Right forelimb (tissue), 1 donor: ENCODE measurements around the gene EFHC1.
"Not testable (repeated sequence)": the region's sequence is repeated elsewhere in the genome, so short reads cannot be mapped to it uniquely, and the experiment has no call there.

Experiments used
- DNase-seq: peaks from one replicate; pipeline ENCODE4 v3.0.0-alpha.2; 2018

EFHC1 gene

DNA sequence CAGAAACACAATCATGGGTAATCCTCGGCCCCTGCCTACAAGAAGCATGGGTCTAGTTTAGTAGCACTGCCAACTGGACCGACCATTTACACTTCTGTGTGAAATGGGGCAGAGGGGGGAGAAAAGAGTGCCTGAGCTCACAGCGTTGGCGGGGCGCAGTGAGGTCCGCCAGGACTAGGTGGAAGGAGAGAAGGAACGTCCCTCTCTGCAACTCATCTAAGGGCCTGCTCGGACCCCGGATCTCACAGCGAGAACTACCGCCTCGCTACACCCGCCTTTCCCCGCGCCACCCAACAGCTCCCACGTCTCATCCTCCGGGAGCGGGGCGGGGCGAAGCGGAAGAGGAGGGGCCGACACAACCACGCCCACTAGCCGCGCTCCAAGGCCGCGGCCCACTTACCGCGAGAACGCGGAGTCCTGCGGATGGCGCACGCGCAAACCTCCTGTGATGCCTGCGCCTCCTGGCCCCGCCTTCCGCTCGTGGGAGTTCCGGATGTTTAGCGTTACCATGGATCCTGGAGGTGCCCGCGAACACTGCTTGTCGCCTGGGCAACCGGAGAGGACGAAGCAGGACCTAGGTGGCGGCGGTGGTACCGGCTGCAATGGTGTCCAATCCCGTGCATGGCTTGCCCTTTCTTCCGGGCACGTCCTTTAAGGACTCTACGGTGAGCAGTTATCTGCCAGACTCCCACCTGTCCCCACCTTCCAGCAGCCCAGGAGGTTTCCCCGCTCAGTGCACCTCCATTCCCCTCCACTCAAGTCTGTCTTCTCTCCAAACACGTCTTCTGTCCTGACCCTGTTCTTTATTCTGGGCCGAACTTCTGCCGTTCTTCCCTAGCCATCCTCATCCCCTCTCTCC lies at the start of gene EFHC1:
EFHC1 (plus strand) TSS at position 534 of the 859 bp plus-strand sequence; CDS start at position 603, 69 bp downstream.
- peak; percentile 100 for DNase-seq

DNA sequence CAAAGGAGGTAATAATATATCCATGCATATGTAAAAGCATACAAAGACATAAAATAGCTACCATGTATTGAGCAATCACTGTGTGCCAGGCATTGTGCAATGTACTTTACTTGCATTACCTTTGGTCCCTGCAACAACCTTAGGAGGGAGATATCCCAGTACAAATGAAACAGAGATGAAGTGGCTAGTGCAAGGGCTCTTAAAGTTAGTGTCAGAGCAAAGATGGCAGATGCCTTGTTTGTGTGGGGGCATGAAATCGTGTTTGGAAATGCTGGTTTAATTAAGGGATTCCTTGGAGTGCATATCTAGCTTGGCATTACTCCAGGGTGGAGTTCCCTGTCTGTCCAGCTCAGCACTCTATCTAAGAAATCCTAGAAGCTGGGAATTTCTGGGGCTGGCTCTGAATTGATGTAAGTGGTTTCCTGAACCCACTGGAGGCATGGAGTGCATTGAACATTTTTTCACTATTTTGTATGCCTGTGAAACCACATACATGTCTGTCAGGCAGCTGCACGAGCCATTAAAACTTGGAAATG lies 48.4 kb upstream of the EFHC1 start:
- no peak for DNase-seq

GRCh38 chr6:52373151-52373690 lies 46.9 kb upstream of the EFHC1 start:
- no peak for DNase-seq

- no peak for DNase-seq
Measured at GRCh38 chr6:52374247-52374646, 45.9 kb upstream of the EFHC1 start.

DNA sequence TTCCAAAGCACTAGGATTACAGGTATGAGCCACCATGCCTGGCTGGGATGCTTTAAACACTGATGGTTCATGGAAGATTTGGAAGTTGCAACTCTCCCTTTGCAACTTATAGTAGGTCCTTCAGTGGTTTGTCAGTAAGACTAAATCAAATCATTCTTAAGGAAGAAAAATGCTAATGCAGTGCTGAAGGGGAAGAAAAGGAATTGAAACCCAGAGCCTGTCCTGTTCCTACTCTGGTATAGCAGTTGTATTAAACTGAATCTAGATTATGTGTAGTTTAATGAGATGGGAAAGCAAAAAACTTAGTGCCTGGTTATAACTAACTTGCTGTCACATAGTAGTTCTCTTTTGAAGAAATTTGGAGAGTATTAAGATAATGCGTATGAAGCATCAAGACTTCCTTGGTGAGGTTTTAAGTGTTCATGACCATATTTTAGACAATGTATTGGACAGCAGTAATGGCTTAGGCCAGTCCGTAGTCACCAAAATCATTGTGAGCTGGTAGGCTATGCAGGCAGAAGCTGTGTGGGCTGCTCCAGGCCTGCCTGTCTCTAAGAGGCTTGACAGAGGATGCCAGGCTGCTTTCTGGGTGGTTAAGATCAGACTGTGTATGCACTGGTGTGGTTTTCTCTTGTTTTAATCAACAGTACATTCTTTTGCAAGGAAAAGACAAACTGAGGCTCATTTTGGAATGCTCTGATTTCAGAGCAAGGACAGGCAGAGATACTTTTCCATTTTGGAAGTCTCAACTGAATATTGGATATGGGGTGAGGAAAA lies 44.2 kb upstream of the EFHC1 start:
- no peak for DNase-seq

DNA sequence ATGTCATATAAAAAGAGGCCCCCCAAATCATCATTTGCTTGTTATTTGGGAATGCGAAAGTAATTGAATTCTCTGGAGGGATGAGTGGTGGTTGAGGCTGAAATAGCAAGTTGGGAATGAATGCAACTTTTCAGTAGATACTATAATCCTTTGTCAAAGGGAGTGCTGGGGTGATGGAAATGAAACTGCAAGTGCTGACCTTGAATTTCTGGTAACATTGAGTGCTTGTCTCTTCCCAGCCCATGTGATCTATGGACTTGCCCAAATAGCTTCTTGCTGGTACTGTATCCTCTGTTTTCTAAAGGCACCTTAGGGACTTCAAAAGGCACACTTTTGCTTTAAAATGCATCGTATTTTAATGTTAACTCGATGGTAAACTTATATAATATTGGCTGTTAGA lies 43.4 kb upstream of the EFHC1 start:
- DNase-seq = no peak

DNA sequence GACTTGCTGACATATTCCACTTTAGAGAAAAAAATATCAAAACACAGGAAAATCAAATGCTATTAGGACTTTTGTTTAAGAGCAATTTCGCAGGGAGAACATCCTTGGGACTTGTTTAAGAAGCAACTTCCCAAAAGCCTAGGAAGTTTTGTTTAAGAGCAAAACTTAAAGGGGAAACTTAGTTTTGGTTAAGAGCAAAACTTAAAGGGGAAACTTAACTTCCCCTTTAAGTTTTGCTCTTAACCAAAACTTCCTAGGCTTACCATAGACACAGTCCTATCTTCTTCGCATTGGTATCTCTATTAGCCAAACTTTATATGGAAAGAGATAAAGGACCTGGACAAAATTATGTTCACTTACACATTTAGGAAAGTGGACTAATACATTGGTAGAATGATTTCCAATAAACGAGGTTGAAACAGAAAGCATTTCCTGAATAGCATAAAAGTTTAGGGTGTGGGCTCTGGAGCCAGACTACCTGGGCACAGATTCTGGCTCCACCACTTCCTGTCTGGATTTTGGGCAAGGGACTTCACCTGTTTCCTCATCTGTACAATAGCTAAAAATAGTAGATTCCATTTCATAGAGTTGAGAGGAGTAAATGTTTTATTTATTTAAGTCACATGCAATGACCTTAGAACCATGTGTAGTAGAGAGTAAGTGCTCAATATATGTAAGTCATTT lies 42.5 kb upstream of the EFHC1 start:
- no peak for DNase-seq

DNA sequence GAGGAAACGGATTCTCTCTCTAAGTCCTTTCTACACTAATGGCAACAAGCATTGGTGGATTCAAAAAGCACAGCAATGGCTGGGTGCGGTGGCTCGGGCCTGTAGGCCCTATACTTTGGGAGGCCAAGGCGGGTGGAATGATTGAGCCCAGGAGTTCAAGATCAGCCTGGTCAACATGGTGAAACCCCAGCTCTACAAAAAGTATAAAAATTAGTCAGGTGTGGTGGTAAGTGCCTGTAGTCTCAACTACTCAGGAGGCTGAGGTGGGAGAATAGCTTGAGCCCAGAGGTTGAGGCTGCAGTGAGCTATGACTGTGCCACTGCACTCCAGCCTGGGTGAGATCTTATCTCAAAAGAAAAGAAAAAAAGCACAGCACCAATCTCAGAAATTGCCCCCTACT lies 38.9 kb upstream of the EFHC1 start:
- no peak for DNase-seq

DNA sequence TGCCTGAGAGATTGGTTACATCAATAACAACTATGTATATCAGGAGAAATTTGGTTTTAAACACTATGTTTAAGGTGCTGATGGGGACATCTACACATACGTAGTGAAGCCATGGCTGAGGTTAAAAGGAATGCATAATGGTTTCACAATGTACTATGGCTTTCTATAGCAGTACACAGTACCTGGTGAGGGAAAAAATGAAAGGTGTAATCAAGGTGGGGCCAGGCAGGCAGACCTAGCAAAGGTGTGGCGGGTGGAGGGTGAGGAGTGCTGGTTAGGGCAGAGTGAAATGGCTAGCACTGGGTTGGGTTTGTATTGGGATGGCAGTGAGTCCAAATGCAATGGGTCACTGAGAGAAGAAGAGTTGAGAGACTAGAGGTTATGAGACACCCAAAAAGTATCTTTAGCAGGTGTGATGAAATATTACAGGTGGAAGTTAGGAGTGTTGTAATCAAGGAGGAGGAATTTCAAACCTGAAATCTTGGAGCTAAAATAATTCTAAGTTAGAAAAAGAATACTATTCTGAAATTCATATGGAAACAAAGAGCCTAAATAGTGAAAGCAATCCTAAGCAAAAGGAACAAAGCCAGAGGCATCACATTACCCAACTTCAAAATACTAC lies 35.9 kb upstream of the EFHC1 start:
- no peak for DNase-seq

DNA sequence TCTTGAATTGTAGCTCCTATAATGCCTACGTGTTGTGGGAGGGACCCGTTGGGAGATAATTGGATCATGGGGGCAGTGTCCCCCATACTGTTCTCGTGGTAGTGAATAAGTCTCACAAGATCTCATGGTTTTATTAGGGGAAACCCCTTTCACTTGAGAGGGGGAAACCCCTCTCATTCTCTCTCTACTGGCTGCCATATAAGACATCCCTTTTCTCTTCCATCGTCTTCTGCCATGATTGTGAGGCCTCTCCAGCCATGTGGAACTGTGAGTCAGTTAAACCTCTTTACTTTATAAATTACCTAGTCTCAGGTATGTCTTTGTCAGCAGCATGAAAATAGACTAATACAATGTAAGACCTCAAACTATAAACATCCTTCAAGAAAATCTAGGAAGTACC lies 35.1 kb upstream of the EFHC1 start:
- no peak for DNase-seq

DNA sequence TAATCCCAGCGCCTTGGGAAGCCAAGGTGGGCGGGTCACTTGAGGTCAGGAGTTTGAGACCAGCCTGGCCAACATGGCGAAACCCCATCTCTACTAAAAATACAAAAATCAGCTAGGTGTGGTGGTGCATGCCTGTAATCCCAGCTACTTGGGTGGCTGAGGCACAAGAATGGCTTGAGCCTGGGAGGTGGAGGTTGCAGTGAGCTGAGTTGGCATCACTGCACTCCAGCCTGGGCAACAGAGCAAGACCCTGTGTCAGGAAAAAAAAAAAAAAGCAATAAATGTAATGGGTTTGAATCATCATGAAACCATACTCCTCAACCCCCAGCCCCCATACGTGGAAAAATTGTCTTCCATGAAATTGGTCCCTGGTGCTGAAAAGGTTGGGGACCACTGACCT lies 32.0 kb upstream of the EFHC1 start:
- DNase-seq = not testable (repeated sequence)

DNA sequence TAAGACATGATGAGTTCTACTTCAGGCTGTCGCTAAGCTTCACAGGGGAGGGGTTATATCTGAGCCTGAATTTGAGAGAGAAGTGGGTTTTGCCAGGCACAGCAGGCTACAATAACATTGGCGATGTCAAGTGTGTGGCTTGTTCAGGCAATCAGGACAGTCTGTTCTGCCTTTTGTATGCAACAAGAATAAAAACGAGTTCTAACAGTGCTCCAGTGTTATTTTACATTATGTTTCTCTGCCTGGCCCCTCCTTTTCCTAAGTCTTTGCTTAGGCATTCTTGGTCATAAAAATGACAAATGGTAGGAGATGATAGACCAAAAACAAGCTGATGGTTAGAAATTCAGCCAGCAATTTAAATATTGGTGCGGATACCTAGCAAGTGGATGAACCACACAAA lies 31.4 kb upstream of the EFHC1 start:
- no peak for DNase-seq

DNA sequence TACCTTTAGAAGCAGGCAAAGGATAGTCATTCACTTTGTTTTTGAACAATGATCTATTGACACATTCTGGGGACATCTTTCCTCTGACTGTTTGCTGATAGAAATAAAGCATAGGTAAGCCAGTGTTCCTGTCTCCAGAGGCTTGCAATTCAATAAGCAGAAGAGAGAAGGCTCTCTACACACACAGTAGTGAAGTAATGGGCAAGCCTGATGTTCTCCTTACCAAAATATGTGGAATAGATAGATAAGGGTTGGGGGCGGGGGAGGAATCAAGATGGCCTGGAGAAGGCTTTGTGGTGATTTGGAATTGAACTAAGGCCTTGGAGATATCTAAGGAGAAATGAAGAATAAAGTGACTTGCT lies 30.9 kb upstream of the EFHC1 start:
- no peak for DNase-seq

- DNase-seq = no peak
Measured at GRCh38 chr6:52389626-52390360, 30.3 kb upstream of the EFHC1 start.

GRCh38 chr6:52390361-52390727 lies 29.8 kb upstream of the EFHC1 start:
- no peak for DNase-seq

GRCh38 chr6:52391599-52391998 lies 28.5 kb upstream of the EFHC1 start:
- no peak for DNase-seq

GRCh38 chr6:52392944-52393343 lies 27.2 kb upstream of the EFHC1 start:
- DNase-seq = no peak

- no peak for DNase-seq
Measured at GRCh38 chr6:52393780-52394179, 26.4 kb upstream of the EFHC1 start.

DNA sequence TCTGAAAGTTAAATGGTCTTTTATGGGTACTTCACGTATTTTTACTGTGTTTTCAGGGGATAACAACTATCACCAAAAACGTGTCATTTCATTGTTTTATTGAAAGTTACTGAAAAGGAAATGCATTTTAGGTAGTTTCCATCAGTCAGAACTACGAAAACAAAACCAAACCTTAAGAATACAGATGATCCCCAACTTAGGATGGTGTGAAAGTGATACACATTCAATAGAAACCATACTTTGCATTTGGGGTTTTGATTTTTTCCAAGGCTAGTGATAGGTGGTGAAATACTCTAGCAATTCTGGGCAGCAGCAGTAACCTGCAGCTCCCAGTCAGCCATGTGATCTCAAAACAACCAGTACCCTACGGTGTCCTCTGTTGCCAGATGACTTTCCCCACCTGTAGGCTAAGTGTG lies 25.9 kb upstream of the EFHC1 start:
- no peak for DNase-seq

DNA sequence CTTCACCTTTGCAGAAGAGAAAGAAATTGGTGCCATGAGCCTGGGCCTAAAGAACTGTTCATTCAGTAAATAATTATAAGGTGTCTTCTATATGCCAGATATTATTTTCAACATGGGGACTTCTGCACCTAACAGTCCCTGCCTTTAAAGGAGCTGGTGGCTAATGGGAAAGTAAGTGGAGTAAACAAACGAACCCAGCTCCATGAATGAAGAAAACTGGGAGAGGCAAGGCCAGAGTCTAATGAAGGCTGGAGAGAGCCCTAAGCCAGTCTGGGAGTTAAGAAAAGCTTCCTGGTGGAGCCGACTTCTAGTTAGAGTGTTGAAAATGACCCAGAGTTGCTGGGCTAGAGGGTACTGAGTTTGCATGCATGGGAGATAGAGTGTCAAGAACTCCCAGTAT lies 24.2 kb upstream of the EFHC1 start:
- DNase-seq = no peak

DNA sequence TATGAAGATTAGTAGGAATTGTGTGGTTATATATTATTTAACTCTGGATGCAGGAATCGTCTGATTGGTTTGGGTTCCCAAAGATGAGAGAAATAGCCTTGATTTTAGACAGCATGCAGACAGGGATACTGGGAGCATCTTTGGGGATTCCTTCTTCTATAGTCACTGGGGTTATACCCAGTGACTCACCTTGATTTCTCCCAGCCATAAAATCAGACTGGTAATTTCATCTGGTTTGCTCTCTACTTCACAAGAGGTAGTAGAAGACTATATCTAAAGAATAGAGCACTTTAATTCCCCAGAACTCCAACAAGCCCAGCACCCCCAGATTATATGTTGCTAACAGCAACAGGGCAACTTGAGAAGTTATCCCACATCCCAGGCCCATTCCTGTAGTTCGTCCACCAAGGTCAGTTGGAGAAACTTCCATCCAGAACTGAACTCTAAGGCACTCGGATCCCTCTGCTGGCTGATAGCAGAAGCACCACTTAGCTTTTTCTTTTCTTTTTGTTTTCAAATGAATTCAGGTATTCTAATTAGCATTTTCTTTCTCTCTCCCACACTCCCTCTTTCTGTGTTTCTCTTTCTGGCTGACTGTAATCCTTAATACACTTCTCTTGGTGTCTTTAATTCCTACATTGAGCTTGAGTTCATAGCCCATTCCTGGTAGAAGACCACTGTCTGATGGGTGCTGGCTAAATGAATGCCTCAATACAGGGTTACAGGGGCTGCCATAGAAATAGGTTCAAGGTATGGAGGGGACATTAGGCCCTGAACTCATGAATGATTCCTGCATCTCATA lies 20.4 kb upstream of the EFHC1 start:
- no peak for DNase-seq
